Coronary artery (tissue), 2 donors: ENCODE measurements around the gene NHSL2.

ENCODE experiments used
- DNase-seq: peaks from one replicate; pipeline ENCODE4 v3.0.0-alpha.2; 2017; ENCODE audit warnings: low spot score
- H3K27ac ChIP-seq, 2 donors: fragments of 200-600 bp; sonication (generic); one replicate each; pipeline ENCODE4 v1.5.1; 2016 to 2019
- H3K4me3 ChIP-seq: fragments of 200-600 bp; sonication (generic); 2 replicates; pipeline ENCODE4 v1.5.1; 2016; ENCODE audit warnings: mild to moderate bottlenecking, moderate library complexity
- CTCF ChIP-seq: fragments of 200-600 bp; sonication (generic); IDR thresholded peaks from one replicate; pipeline ENCODE4 v1.5.1; 2019; ENCODE audit warnings: antibody characterized with exemption

The NHSL2 gene

GRCh38 chrX:72002875-72003274, 92.2 kb downstream of the NHSL2 start:
- Histone ChIP-seq H3K4me3 (no peak overlapping the region), H3K27ac (peak overlapping the region in 1 of 2 donors; percentile 80)
- peak; percentile 26 for DNase-seq
- no peak for TF ChIP-seq CTCF

- Histone ChIP-seq H3K4me3 (peak overlapping the region; percentile 46), H3K27ac (peak overlapping the region; percentile 28 to 80)
- DNase-seq, result peak; percentile 73
- no peak for TF ChIP-seq CTCF
These were observed 93.4 kb downstream of the NHSL2 start for GRCh38 chrX:72003811-72004750.

GRCh38 chrX:72005046-72005445, 94.4 kb downstream of the NHSL2 start:
- no peak overlapping the region for H3K4me3 ChIP-seq
- peak overlapping the region in 1 of 2 donors; percentile 12 for H3K27ac ChIP-seq
- no peak for TF ChIP-seq CTCF
- DNase-seq, result peak; percentile 50

- Histone ChIP-seq H3K27ac (no peak overlapping the region), H3K4me3 (no peak overlapping the region)
- DNase-seq, result peak; percentile 36
- no peak for TF ChIP-seq CTCF
These were observed 95.8 kb downstream of the NHSL2 start for GRCh38 chrX:72006461-72006860.

GRCh38 chrX:72009731-72010130, 99.1 kb downstream of the NHSL2 start:
- DNase-seq, result peak; percentile 14
- Histone ChIP-seq H3K27ac (no peak overlapping the region), H3K4me3 (no peak overlapping the region)
- no peak for TF ChIP-seq CTCF

GRCh38 chrX:72011734-72012133, 101.1 kb downstream of the NHSL2 start:
- no peak for DNase-seq
- H3K4me3 ChIP-seq, result no peak overlapping the region
- H3K27ac ChIP-seq, result no peak overlapping the region
- TF ChIP-seq CTCF, result no peak

GRCh38 chrX:72015383-72015782, 104.7 kb downstream of the NHSL2 start:
- no peak for DNase-seq
- H3K4me3 ChIP-seq, result no peak overlapping the region
- TF ChIP-seq CTCF, result no peak
- no peak overlapping the region for H3K27ac ChIP-seq
